GM23248 (cell line): ENCODE results near the gene RASSF8.

Experiments
- EZH2 ChIP-seq: fragments of 200-600 bp; sonication (generic); IDR thresholded peaks from 2 replicates; pipeline ENCODE4 v1.6.1; 2018; ENCODE audit warnings: antibody characterized with exemption, mild to moderate bottlenecking; ENCODE audit not compliant: insufficient read depth, poor library complexity, severe bottlenecking
- EZH2phosphoT487 ChIP-seq: fragments of 200-600 bp; sonication (generic); IDR thresholded peaks from 2 replicates; pipeline ENCODE4 v1.6.1; 2018; ENCODE audit warnings: antibody characterized with exemption, moderate library complexity, mild to moderate bottlenecking, low read depth; ENCODE audit not compliant: insufficient read depth

DNA sequence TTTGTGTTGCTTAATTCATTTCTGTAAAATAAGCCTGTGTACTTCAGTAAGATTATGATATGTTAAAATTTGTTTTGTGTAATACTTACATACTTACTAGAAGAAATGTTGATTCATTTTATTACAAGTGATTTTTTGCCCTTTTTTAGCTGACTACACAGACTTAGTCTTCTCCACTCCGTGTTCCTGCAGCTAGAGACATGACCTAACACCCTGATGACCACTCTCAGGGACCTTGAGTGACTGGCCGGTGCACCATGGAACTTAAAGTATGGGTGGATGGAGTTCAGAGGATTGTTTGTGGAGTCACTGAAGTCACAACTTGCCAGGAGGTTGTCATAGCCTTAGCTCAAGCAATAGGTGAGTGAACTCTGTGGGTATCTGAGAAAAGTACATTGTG, 96.6 kb downstream of the RASSF8 start:
- TF ChIP-seq EZH2, result no peak
- no peak for TF ChIP-seq EZH2phosphoT487
